NCI-H345 treated with DMSO at 0.1 percent for 48 hours (cell line): ENCODE results near the gene TRNP1.
"Not testable (repeated sequence)": the region's sequence is repeated elsewhere in the genome, so short reads cannot be mapped to it uniquely, and the experiment has no call there.

Experiments
- DNase-seq: peaks from one replicate; lab custom pipeline; 2025; ENCODE audit not compliant: unreplicated experiment; lab: John Stamatoyannopoulos, UW

The TRNP1 gene

DNA sequence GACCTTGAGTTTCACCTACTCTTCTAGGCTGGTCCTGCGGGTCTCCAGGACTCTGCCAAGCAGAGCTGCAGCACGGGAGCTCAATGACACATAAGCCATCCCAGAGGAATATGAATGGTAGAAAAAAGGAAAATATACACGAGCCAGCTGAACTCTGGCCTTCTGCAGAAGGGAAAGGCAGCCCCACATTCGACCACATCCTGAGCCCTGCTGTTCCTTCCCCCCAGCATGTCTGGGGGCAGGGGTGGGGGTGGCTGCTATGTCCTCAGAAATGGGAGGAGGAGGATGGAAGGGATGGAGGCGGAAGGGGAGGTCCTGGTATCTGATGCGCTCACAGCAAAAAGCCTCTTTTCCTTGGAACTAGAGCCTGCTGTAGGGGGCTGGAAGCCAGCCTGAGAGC lies 21.1 kb upstream of the TRNP1 start:
- DNase-seq = no peak

DNA sequence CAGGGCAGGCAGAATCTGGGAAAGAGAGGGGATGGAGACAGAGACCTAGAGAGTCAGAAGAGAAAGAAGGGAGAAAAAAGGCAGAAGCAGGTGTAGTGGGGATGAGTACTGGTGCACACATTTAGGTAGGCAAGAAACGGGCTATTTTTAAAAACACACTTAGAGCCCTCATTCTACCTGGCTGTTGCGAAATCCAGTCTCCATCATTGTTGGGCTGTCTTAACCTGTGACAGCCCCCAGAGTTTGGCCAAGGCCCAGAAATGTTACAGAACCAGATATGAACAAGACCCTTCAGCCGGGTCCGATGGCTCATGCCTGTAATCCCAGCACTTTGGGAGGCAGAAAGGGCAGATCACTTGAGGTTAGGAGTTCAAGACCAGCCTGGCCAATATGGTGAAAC lies 20.7 kb upstream of the TRNP1 start:
- no peak for DNase-seq

DNA sequence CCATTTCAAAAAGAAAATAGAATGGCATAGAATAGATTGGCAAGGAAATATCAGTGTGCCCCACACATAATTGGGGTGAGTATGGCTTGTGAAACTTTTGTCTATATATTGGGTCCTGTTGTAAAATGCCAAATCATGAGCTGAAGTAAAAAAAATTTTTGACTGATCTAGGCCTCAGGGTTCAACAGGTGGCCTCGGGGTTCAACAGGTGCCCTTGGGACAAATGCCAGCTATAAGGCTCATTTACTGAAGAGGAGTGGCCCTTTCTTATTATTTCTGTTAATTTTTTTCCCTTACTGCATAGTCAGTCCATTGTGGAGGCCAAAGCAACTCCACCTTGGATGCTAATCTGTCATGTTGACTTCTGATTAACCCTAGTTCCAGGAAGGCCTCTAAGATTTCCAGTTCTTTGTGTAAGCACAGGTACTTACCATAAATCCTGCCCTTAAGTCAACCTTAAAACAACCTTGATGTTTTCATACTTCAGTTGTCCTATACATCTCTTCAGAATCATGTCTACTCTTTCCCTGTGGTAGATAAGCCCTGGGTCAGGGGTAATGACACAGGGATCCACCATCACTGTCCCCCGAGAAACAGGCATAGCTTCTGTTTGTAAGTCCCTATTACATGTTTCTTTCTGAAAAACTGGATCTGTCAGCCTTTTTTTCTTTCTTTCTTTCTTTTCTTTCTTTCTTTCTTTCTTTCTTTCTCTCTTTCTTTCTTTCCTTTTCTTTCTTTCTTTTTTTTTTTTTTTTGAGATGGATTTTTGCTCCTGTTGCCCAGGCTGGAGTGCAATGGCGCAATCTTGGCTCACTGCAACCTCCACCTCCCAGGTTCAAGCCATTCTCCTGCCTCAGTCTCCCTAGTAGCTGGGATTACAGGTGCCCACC lies 16.6 kb upstream of the TRNP1 start:
- no peak for DNase-seq

DNA sequence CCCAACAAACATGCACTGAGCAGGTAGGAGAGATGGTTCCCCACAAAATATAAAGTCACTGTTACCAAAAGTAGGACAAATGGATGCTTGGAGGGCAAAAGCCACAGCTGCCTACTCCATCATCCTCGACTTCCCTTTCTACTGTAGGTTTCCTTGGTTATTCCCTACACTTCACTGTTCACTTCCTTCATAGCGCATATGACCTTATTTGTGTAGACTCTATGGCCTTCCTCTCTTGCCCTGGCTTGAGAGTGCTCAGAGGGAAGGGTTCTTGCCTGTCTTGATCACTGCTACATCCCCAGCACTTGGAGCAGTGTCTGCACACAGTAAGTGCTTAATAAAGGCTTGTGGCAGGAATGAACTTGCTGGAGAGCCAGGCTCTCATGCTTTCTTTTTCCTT lies 14.6 kb upstream of the TRNP1 start:
- DNase-seq = no peak

DNA sequence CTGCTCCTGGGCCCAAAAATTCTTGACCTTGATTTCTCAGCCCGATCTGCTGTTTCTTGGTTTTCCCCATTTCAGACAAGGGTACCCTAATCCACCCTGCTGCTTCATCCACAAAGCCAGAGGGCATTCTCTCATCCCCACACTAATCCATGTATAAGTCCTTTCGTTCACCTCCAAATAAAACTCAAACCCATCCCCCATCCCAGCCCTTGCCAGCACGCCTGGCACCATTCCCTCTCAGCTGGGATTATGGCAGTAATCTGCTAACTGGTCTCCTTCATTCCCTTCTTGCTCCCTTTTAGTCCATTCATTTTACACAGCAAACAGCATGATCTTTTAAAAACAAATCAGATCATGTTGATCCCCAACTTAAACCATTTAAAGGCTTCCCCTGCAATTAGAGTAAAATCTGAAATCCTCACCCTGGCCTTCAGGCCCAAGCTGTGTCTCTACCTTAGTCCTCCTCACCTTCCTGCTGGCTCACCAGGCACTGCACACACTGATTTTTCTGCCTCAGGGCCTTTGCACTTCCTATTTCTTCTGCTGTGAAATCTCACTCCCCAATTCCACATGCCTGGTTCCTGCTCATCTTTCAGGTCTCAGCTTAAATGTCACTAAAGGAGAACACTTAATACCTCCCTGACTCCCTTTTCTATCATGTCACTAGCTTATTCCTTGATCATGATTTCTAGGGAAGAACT lies 12.2 kb upstream of the TRNP1 start:
- DNase-seq = no peak

DNA sequence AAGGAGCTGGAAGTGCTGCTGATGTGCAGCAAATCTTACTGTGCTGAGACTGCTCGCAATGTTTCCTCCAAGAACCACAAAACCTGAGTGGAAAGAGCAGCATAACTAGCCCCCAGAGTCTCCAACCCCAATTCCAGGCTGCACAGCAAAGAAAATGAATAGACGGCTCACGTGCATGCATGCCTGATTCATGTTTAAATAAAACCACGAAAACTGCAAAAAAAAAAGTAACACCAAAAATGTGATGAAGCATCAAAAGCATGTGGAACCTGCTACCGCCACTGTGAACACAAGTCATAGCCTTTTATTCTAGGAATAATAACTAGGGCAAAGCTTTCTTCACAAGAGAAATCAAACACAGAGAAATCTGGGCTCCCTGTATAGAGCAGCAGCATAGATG lies 9.6 kb upstream of the TRNP1 start:
- DNase-seq = no peak

DNA sequence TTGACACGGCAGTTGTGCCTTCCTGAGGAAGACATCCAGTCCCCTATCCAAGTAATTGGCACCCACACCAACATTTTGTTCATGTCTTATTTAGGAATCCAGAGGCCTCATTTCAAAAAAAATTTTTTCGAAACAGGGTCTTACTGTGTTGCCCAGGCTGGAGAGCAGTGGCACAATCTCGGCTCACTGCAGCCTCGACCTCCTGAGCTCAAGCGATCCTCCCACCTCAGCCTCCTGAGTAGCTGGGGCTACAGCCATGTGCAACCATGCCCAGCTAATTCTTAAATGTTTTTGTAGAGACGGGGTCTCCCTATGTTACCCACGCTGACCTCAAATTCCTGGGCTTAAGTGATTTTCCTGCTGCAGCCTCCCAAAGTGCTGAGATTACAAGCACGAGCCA lies 9.2 kb upstream of the TRNP1 start:
- no peak for DNase-seq

DNA sequence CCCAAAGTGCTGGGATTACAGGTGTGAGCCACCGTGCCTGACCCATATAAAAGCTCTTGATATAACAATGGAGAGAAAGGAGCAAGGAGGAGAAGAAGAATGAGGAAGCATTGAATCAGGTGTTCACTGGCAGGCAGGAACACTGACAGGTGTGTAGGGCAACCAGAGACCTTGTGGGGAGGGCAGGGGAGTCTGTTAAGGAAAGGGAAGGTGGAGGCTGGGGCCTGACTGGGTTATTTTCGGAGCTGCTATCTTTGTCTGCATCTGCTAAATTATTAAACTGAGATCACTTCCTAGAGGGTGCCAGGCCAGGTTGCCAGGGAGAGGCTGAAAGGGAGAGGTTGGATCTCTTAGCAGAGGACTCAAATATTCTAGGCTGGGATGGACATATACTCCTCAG lies 6.8 kb upstream of the TRNP1 start:
- no peak for DNase-seq

DNA sequence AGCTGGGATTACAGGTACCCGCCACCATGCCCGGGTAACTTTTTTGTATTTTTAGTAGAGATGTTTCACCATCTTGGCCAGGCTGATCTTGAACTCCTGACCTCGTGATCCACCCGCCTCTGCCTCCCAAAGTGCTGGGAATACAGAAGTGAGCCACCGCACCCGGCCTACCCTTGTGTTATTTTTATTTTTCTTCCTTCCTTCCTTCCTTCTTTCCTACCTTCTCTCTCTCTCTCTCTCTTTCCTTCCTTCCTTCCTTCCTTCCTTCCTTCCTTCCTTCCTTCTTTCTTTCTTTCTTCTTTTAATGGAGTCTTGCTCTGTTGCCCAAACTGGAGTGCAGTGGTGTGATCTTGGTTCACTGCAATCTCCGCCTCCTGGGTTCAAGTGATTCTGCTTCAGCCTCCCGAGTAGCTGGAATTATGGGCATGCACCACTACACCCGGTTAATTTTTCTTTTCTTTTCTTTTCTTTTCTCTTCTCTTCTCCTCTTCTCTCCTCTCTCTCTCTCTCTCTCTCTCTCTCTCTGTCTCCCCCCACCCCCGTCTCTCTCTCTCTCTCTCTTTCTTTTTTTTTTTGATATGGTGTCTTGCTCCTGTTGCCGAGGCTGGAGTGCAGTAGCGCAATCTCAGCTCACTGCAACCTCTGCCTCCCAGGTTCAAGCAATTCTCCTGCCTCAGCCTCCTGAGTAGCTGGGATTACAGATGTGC lies 3.9 kb upstream of the TRNP1 start:
- not testable (repeated sequence) for DNase-seq

DNA sequence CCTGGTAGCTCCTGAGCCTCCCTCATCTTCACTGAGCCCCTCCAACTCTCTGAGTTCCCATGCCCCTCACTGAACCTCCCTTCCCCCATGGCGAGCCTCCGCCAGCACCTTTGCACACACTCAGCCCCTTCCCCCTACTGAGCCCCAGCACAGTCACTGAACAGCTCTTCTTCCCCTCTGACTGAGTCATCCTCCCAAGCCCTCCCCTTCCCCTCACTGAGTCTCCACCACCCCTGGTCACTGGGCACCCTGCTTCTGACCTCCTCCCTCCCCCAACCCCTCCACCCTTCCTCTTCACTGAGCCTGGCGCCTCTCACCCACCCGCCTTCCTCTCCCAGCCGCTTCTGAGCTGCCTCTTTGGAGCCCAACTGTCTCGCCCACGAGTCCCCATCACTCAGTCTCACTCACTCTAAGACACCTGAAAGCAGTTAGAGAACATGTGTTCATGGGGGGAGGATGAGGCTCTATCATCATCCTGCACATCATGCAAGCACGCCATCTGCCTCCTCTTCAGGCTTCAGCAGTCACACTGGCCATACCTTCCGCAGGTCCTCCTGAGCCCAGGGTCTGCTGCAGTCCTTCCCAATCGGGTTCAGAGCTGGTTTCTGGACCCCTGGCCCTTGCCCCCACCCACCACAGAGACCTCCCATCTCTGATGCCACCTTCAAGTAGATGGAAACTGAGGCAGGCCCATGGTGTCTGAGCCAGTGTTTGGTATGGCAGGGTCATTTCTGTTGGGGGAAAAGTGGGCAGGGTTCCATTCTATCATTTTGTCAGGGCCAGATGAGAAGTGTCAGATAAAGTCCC lies 2.0 kb upstream of the TRNP1 start:
- DNase-seq = no peak

DNA sequence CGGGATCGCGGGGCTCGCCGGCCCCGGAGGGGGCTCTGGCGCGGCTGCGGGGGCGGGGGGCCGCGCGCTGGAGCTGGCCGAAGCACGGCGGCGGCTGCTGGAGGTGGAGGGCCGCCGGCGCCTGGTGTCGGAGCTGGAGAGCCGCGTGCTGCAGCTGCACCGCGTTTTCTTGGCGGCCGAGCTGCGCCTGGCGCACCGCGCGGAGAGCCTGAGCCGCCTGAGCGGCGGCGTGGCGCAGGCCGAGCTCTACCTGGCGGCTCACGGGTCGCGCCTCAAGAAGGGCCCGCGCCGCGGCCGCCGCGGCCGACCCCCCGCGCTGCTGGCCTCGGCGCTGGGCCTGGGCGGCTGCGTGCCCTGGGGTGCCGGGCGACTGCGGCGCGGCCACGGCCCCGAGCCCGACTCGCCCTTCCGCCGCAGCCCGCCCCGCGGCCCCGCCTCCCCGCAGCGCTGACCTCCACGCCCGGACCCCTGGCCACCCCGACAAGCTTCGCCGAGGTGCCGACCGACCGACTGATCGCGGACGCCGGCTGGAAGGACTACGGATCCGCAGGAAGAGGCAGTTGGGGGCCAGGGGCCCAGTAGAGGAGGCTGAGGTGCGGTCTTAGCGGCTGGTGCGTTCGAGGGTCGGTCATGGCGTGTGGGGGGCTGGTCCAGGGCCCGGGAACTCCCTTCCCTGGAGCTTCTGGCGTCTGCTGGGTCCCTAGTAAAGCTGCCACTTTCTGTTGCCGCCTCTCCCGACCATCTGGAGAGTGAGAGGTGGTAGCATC lies 711 bp downstream of the TRNP1 start:
- no peak for DNase-seq

DNA sequence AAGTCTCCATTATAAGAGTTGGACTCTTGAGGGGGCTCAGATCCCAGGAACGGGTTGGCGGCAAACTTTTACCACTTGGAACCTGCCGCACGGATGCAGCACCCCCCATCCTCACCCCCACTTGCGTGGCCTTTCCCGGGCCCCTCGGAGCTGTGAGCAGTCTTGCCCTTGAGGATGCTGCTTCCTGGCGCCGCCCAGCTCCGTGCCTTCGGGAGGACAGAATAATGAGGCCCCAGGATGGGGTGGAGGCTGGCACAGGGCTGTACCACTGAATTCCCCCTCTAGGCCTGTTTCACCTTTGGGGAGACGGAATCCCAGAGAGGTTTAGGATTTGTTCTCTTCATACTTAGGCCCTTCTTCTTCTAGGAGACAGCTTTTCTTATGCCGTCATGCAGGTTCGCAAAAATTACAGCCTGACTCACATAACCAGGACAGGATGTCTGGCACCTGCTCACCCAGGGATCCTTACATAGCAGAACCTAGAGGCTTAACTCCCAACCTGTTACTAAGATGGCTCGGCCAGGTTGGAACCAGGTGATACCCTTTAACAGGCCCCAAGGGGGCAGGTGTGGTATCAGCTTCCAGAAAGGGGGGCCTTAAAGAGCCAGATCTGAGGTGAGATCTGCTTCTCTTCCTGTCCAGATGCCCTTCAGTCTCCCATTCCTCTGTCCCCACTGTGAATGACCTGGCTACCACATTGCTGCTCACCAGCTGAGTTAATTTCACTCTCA lies 1.5 kb downstream of the TRNP1 start:
- DNase-seq = no peak

DNA sequence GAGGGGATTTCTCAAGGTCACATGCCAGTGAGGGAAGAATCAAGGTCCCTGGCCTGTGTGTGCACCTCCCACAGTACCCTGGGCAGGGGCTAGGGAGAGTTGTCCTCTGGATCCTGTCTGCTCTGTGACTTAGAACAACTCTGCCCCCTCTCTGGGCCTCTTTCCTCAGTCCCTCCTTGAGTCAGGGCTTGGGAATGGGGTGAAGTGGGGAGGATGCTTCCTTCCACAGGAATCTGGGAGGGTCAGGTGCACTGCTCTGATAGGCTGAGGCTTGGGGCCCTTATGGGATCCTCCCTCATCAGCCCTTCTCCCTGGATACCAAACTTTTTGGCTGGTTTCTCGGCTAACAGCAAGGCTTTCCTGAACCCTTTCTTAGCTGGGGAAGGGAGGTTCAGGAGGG lies 2.5 kb downstream of the TRNP1 start:
- DNase-seq = no peak

DNA sequence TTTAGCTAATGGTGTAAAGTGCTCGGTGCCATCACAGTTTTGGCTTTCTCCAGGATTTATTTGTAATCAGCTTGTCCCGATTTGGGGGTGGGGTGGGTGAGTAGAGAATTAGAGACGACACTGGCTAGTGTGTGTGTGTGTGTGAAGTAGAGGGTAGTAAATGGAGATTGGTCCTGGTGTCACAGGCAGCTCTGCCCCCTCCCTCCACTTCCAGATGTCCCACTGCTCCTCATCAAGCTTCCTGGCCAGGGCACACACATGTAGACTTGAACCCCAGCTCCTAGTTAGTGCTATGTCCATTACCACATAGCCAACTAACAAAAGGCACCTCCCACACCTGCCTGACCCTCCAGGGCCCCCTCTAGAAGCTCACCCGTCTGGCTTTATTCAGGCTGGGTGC lies 3.2 kb downstream of the TRNP1 start:
- no peak for DNase-seq

DNA sequence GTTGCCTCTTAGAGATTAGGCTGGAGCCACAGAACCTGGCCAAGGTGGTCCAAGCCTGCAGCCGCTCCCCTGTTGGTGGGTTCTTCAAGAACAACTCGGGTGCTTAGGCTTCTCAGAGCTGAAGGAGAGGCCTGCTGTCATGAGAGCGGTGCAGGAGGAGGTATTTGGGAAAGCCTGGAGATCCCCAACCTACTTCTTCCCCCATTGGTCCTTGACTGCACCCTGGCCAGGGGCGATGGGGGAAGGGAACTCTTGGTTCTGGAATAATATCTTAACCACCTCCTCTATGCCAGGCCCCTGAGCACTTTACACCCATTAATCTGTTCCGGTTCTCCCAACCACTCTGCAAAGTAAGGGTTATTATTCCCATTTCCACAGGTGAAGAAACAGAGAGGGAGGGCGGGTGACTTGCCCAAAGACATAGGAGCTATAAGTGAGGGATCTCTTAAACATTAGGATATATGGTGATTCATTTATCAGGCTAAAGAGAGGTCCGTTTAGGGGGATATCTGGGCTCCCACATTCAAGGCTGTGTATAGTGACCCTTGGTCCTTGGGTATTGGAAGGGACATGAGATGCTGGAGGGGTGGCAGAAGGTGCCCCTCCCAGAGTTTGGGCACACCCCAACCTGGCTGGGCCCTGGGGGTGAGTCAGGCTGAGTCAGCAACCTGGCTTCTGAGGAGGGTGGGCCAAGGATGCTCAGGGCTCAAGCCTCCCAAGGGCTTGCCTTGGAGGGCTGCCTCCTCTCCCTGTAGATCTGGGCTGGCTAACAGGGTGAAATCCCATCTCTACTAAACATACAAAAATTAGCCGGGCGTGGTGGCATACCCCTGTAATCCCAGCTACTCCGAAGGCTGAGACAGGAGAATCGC lies 5.2 kb downstream of the TRNP1 start:
- DNase-seq = no peak

DNA sequence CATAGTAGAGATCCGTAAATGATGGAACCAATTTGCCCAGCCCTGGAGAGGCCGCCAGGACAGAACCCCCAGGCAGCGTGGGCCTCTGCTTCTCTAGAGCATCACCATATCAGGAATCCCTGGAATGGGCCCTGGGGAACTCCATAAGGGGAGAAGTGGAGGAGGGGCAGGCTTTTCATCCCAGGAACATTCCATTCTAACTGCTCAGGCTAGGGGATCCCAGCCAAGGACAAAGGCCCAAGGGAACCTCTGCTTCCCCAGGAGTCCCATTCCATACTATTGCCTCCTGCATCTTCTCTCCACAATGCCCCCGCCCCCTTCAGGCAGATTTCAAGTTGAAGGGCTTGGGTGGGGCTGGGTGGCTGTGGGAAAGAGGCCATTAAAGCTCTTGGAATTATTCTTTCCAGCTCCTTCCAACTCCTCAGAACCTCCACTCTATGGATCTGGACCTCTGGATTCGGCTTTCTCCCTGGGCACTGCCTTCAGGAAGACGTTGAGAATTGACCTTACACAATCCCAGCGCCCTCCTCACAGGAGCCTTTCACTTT lies 6.0 kb downstream of the TRNP1 start:
- no peak for DNase-seq

DNA sequence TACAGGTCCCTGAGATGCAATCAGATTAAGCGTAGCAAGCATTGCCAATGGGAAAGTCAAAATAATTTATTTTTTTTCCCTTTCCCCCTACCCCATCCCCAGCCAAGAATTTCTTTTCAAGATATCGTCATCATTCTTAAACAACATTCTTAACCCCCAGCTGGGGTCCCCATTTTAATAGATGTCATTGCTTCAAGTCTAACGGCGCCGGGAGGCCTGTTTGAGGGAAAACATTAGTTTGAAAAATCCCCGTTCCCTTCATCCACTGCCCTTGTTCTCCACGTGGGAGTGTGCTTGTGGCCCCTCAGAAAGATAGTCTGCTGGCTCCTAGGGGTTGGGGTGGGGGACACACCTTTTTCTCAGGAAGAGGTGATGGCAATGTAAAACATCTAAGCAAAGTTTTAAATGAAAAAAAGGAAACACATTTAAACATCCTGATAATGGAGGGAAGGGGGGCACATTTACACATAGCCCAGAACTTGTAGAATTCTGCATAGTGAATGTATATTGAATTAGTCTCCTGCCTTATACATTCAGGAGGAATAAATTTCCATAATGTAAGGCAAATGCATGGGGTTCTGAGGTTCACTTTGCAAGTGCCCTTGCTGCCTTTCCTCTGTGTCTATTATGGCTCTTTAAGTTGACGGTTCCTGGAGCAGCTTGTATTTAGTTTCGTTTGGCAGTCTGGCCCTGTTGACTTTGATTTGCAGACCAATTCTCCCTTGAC lies 6.8 kb downstream of the TRNP1 start:
- no peak for DNase-seq
